NCI-H1694 (cell line): ENCODE results near the gene MOXD1.

Source experiments
- DNase-seq: peaks from one replicate; lab custom pipeline; 2025; lab: John Stamatoyannopoulos, UW

The MOXD1 gene

GRCh38 chr6:132400883-132401617 lies at the start of gene MOXD1:
Gene MOXD1 (minus strand): TSS chr6:132401475. CDS start chr6:132401426, 49 bp downstream.
- DNase-seq, result no peak

DNA sequence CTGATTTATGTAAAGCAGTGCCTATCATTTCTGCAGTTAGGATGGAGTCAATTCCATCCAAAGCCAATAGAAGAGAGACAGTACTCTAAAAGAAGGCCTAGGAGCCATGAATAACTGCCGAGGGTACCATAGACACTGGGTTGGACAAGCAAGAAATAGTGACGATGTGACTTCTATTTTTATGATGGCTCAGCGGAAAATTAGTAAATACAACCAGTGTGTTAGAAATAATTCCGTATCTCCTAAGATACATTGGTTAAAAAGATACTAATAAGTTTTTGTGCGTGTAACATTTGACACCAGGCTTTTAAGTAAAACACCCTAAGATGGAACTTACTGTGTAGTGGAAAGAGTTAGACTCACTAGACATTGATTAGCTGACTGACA lies 45.6 kb upstream of the MOXD1 start:
- DNase-seq, result no peak

GRCh38 chr6:132446141-132446854 lies 45.0 kb upstream of the MOXD1 start:
- no peak for DNase-seq

GRCh38 chr6:132445201-132445951 lies 44.1 kb upstream of the MOXD1 start:
- DNase-seq, result no peak

GRCh38 chr6:132443206-132443605 lies 41.9 kb upstream of the MOXD1 start:
- DNase-seq, result no peak

DNA sequence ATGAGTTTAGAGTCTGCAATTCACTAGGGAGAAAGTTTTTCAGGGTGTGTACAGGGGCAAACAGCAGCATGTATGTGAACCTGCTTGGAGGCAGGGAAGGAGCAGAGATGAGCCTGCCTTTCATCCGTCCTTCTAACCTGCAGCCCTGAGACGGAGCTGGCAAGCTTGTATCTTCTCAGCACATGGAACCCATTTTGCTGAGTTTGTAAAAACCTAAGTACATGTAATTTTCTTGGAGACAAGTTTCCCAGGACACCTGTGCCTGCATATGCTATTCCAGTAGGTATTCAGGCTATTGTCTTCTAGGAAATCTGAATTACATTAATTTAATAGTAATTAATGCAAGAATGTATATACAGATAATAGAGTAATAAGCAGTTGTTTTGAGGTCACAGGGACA lies 28.8 kb upstream of the MOXD1 start:
- no peak for DNase-seq

GRCh38 chr6:132425176-132425575 lies 23.9 kb upstream of the MOXD1 start:
- DNase-seq, result no peak

- no peak for DNase-seq
Measured at GRCh38 chr6:132423839-132424238, 22.6 kb upstream of the MOXD1 start.

- no peak for DNase-seq
Measured at GRCh38 chr6:132418235-132418965, 17.1 kb upstream of the MOXD1 start.

GRCh38 chr6:132414761-132415160 lies 13.5 kb upstream of the MOXD1 start:
- no peak for DNase-seq

GRCh38 chr6:132414322-132414721 lies 13.0 kb upstream of the MOXD1 start:
- no peak for DNase-seq

- no peak for DNase-seq
Measured at GRCh38 chr6:132413499-132413802, 12.2 kb upstream of the MOXD1 start.

DNA sequence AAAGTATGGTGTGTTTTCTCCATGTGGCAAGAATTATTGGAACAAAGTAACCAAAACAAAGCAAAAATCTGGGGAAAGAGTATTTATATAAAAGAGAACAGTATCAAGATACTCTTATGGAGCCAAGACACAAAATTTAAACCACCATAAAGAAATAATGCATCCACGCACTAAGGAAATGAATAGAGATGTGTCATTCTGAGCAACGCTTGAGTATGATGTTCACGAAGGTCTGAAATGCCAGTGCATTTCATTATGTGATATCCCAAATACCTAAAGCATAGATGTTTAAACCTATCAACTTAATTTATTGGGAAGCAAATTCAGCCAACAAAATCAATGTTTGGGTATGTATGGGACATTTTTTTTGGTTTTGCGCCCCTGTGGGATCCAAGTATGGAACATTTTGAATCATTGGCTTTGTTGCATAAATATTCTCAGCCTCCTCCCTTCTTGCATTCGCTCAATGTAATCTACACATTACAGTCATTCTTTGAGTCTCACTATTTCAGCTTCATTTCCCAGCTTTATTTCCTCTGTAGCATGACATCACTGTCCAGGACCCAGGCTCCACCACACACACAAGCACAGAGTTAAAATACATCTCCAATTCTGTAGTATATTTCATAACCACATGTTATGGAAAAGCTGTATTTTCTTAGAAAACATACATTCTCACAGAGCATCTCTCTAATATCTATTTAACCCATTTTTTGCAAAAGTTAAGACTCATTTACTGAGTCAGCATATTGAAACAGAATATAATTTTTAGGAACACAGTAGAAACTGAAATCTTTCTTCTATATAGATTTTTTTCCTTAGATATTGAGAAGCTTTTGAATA lies 11.6 kb upstream of the MOXD1 start:
- no peak for DNase-seq

DNA sequence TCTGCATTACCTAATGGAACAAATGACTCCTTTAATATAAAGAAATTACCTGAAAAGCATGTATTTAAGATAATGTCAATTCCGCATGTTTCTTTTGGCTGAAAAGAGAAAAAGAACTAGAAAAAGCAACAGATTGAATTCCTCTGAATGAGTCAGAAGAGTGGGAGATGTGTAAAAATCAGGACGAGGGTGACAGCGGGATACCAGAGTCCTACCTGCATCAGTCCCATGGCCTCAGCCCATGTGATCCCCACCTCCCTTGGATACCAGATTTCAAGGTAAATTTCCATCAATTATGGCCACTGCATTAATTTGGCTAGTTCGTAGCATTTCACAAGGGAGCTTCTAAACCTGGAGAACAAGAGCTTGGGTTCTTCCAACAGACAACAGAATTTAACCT lies 10.0 kb upstream of the MOXD1 start:
- DNase-seq, result no peak

GRCh38 chr6:132410830-132411229 lies 9.6 kb upstream of the MOXD1 start:
- DNase-seq, result no peak

DNA sequence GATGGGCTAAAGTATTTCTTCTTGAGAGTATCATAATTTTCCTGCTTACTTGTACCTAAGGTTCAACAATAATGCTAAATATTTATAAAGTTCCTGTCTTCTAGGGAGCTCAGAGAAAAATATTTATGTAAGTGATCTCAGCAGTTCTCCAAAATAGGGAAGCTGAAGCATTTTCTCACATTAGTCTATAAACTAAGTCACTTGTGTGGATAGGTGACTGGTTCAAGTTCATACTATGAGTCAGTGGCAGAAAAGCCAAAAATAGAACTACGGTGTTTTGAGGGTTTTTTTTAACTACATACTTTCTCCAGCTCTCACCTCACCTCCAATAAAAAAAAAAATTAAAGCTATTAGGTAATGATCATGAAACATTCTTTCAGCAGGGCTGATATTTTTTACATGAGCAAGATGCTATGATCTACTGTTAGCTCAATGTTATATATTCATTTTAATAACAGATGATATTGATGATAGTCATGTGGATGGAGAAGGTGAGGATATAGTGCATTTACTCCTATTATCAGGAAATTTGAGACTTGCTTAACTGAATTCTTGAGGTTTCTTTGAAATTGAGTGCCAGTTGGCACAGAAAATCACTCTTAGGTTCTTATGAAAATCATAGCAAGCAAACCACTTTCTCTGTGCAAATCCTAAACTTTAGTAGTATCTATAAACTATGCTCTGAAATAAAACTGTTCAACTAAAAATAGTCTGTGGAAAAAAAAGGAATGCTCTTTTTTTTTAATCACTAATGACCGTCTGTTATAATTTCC lies 4.1 kb upstream of the MOXD1 start:
- no peak for DNase-seq

GRCh38 chr6:132404736-132405135 lies 3.5 kb upstream of the MOXD1 start:
- no peak for DNase-seq

- DNase-seq, result no peak
Measured at GRCh38 chr6:132404330-132404729, 3.1 kb upstream of the MOXD1 start.

- no peak for DNase-seq
Measured at GRCh38 chr6:132401618-132402285, 477 bp upstream of the MOXD1 start.

GRCh38 chr6:132400555-132400882 lies 756 bp downstream of the MOXD1 start:
- DNase-seq, result no peak
